ENCODE data around the gene TEX19. TPM values are rescaled to one million over a fixed set of nuclear protein-coding genes. Genes with fewer than 3 reads are reported as not detected.

Gene TEX19
- total and polyA plus RNA-seq, 2 of the 4 experiments (the other 2 are of a cell fraction): under 0.01 to 0.03 TPM

DNA sequence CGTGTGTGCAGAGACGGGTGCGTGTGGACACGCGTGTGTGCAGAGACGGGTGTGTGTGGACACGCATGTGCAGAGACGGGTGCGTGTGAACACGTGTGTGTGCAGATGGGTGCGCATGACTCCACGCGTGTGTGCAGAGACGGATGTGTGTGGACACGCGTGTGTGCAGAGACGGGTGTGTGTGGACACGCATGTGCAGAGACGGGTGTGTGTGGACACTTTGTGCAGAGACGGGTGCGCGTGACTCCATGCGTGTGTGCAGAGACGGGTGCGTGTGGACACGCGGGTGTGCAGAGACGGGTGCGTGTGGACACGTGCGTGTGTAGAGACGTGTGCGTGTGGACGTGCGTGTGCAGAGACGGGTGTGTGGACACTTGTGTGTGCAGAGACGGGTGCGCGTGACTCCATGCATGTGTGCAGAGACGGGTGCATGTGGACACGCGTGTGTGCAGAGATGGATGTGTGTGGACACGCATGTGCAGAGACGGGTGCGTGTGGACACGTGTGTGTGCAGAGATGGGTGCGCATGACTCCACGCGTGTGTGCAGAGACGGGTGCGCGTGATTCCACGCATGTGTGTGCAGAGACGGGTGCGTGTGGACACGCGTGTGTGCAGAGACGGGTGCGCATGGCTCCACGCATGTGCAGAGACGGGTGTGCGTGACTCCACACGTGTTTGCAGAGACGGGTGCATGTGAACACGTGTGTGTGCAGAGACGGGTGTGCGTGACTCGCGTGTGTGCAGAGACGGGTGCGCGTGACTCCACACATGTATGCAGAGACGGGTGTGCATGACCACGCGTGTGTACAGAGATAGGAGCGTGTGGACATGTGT is 40.1 kb upstream of the TEX19 start (continued):
- no peak for TF ChIP-seq RCOR1 (IDR thresholded peaks at IDR 0.05; ENCODE audit: insufficient replicate concordance, low read length)

- Histone ChIP-seq H3K4me1 (ENCODE audit: control insufficient read depth, insufficient read depth, low read length) (no peaks in the 10 kb centered on the region), H3K9ac (ENCODE audit: low read depth, low read length) (no peak overlapping the region), H3K36me3 (ENCODE audit: control insufficient read depth, insufficient read depth, low read length) (no peaks in the 10 kb centered on the region), H4K5ac (ENCODE audit: low read depth, low read length) (no peak overlapping the region), H2AFZ (replicated peaks; ENCODE audit: low read length, poor library complexity) (no peak overlapping the region), H3K18ac (ENCODE audit: low read depth, low read length) (no peak overlapping the region), H2AK5ac (ENCODE audit: low read depth, low read length) (no peak overlapping the region), H4K91ac (ENCODE audit: insufficient read depth, low read depth, low read length) (no peak overlapping the region), H3K56ac (ENCODE audit: extremely low read depth, insufficient read depth, low read length) (no peak overlapping the region), H2BK15ac (ENCODE audit: low read depth, low read length) (no peak overlapping the region), H2BK20ac (ENCODE audit: low read depth, low read length) (no peak overlapping the region), H3K9me3 (ENCODE audit: control insufficient read depth, insufficient read depth, low read length) (no peaks in the 10 kb centered on the region), H3K27ac (ENCODE audit: insufficient read depth, low read length) (no peak overlapping the region), H3K9me1 (ENCODE audit: insufficient read depth, low read length) (peaks cover 7% of the 10 kb centered on the region; the same call in 1 of the 2 replicates), H3K27me3 (ENCODE audit: control insufficient read depth, insufficient read depth, low read length) (peaks cover 24% of the 10 kb centered on the region), H3K4me2 (ENCODE audit: low read depth, low read length) (no peak overlapping the region), H2BK120ac (ENCODE audit: low read depth, low read length) (no peak overlapping the region), H2BK5ac (ENCODE audit: low read depth, low read length, poor library complexity, severe bottlenecking) (no peak overlapping the region), H3K79me1 (ENCODE audit: low read depth in 1 of 2, low read length in 2 of 2) (no peaks in the 10 kb centered on the region), H2AK9ac (replicated peaks; ENCODE audit: low read depth, low read length, poor library complexity) (no peak overlapping the region), H4K8ac (ENCODE audit: low read depth in 2 of 2, low read length in 2 of 2) (no peak overlapping the region), H3K4ac (ENCODE audit: low read depth, low read length) (no peak overlapping the region), H3K14ac (replicated peaks; ENCODE audit: low read depth, low read length) (no peak overlapping the region; the same call in 1 of the 2 replicates), H3K23ac (ENCODE audit: low read depth, low read length) (no peak overlapping the region), H3K4me3 (ENCODE audit: insufficient read depth, low read depth, low read length) (no peak overlapping the region), H4K20me1 (ENCODE audit: insufficient read depth, low read length) (no peaks in the 10 kb centered on the region; the same call in 1 of the 2 replicates)
- dilution Hi-C loops (cut with HindIII; ENCODE audit: low sequenced_read_pairs, unreplicated experiment) (no loop called here), intact Hi-C loops (cut with micrococcal nuclease) (loop anchor here (5.0 to 10.0 kb wide), 3 partner anchors 52 to 285 kb away; partner anchors contain the start of genes DCXR and RAC3), in situ Hi-C loops (cut with MboI; ENCODE audit: low sequenced_read_pairs) (no loop called here)
- no TSS peak for BruUV-seq (replicated peaks)
- TF ChIP-seq CHD1 (IDR thresholded peaks at IDR 0.05; ENCODE audit: low read depth, low read length): no peak
- DNase-seq (no peak), ATAC-seq (ENCODE audit: low read depth) (no peak)
- ChIA-PET CTCF (no interaction called here), POLR2A (ENCODE audit: unreplicated experiment) (no interaction called here)
- WGBS, 2 experiments (ENCODE audit: extremely low coverage in 2 of 2, insufficient read length in 1 of 2): 97% methylated on average over 21 of the region's 35 CpGs; no CpG with 5 or more reads in 1 of the 2 experiments
These were observed 39.4 kb upstream of the TEX19 start for GRCh38 chr17:82319619-82320062.

Measured in IMR-90 (cell line).